ENCODE results near the gene DISC1. TPM values are rescaled to one million over a fixed set of nuclear protein-coding genes. Genes with fewer than 3 reads are reported as not detected.

The DISC1 gene
- total RNA-seq, 1 donor from 2014 or later, result 9.5 TPM

DNA sequence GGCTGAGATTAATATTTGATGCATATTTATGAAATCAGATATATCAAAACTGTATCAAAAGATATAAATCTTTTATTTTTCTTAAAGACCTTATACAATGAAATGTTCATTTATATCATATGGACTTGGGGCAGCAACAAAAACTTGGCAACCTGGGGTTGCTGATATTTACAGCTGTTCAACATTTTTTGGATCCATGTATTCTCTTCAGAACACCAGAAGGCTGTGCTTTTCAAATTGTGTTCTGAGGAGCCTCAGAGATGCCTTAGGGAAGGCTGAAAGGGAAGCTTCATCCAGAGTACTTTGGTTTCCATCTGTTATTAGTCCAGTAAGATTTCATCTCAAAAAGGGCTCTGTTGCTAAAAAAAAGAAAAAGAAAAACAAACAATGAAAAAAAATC is 94.8 kb downstream of the DISC1 start:
- DNase-seq (no peak), ATAC-seq (no peak)
- Histone ChIP-seq H3K27ac (no peak overlapping the region), H3K36me3 (no peaks in the 10 kb centered on the region), H3K4me1 (no peaks in the 10 kb centered on the region), H3K27me3 (no peaks in the 10 kb centered on the region), H3K4me3 (no peak overlapping the region), H3K9me3 (no peaks in the 10 kb centered on the region)
- intact Hi-C loops (cut with DNase I), result no loop called here
- TF ChIP-seq, protein P1, sequence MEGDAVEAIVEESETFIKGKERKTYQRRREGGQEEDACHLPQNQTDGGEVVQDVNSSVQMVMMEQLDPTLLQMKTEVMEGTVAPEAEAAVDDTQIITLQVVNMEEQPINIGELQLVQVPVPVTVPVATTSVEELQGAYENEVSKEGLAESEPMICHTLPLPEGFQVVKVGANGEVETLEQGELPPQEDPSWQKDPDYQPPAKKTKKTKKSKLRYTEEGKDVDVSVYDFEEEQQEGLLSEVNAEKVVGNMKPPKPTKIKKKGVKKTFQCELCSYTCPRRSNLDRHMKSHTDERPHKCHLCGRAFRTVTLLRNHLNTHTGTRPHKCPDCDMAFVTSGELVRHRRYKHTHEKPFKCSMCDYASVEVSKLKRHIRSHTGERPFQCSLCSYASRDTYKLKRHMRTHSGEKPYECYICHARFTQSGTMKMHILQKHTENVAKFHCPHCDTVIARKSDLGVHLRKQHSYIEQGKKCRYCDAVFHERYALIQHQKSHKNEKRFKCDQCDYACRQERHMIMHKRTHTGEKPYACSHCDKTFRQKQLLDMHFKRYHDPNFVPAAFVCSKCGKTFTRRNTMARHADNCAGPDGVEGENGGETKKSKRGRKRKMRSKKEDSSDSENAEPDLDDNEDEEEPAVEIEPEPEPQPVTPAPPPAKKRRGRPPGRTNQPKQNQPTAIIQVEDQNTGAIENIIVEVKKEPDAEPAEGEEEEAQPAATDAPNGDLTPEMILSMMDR (IDR thresholded peaks at IDR 0.05), result no peak

DNA sequence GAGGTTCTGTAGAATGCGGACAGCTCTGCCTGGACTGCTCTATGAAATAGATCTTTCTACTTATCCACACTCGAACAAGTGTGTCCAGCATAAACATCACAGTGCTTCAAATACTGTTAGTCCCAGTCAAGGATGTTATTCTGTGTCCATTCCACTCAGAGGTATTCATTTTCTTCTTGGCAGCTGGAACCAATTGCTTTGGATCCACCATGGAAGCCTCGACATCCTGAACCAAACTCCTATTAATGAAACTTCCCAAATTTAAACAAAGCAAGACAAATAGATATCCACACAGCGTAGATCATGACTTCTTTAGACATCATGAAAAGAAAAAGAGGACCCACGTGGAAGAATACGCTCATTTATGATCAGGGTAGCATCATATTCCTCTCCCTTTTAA is 95.8 kb downstream of the DISC1 start:
- no peak for ATAC-seq
- Histone ChIP-seq H3K36me3 (no peaks in the 10 kb centered on the region), H3K4me3 (no peak overlapping the region), H3K27ac (no peak overlapping the region), H3K9me3 (no peaks in the 10 kb centered on the region), H3K4me1 (no peaks in the 10 kb centered on the region), H3K27me3 (no peaks in the 10 kb centered on the region)
- no peak for DNase-seq
- intact Hi-C loops (cut with DNase I), result no loop called here
- TF ChIP-seq, protein P1 (IDR thresholded peaks at IDR 0.05), result no peak

DNA sequence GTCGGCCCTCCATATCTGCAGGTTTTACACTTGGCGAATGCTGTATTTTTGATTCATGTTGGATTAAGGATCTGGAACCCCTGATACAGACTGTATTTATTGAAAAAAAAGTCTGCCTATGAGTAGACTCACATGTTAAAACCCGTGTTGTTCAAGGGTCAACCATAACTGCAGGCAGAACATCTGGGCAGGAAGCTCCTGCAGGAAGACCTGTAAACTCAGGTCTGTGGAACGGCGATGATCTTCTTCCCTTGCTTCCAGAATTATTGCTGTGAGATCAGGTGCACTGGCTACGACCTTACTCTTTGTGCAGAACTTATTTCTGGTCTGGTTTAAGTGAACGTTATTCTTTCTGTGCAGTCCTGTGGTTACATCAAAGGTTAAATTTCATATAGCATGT is 96.6 kb downstream of the DISC1 start:
- H3K4me3 ChIP-seq, result no peak overlapping the region
- H3K9me3 ChIP-seq, result no peaks in the 10 kb centered on the region
- no peak for DNase-seq
- TF ChIP-seq, protein P1 (IDR thresholded peaks at IDR 0.05), result no peak
- H3K4me1 ChIP-seq, result no peaks in the 10 kb centered on the region
- no peak overlapping the region for H3K27ac ChIP-seq
- no peaks in the 10 kb centered on the region for H3K36me3 ChIP-seq
- intact Hi-C loops (cut with DNase I), result no loop called here
- no peaks in the 10 kb centered on the region for H3K27me3 ChIP-seq
- ATAC-seq, result no peak

DNA sequence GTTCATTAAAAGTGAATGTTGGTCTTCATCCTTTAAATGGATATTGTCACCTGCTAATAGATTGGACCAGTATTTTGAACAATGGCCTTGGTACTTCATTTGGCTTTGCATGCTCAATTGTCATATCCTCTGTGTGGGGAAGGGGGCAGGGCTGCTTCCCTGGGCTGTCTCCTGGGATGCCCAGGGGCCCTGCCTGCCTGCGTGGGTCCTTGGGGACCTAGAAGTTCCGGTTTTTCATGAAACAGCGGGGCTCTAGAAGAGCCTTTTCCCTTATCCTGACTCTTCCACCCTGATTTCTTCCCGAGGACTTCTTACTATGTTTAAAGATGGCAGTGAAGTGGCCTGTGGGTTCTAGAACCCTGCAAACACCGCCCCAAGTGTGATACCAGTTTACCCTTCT is 97.5 kb downstream of the DISC1 start:
- Histone ChIP-seq H3K9me3 (no peaks in the 10 kb centered on the region), H3K36me3 (no peaks in the 10 kb centered on the region), H3K4me3 (no peak overlapping the region), H3K27me3 (no peaks in the 10 kb centered on the region), H3K27ac (no peak overlapping the region), H3K4me1 (no peaks in the 10 kb centered on the region)
- TF ChIP-seq, protein P1 (IDR thresholded peaks at IDR 0.05), result no peak
- intact Hi-C loops (cut with DNase I), result no loop called here
- ATAC-seq (no peak), DNase-seq (no peak)

DNA sequence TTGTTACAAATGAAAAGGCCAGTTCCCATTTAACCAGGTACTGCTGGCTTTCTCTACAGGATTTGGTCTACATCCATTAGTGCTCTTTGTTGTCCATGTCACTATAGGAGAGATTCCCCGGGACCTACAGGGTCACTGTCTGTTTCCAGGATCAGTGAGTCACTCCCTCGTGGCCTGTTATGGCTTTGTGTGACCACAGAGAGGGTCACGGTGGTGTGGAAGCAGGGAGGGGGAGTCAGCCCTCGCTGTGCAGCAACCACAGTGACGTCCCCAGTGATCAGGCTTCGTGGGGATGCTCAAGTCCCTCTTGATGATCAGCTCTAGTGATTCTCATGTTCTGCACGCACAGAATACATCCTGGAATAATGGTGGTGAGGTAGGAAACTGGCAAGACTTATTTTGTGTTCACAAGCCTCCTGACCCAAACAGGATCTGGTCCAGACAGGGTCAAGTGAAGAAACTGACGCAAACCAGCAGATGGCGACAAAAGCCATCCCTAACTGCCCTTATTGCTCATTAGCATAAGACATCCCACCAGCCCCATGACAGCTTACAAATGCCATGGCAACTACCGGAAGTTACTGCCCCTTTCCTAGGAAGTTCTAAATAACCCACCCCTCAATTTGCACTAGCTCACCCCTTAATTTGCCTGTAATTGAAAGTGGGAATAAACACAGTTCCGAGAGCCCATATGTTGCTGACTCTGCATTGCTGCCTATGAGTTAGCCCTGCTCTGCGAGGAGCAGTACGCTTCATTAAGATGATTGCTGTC is 98.5 kb downstream of the DISC1 start:
- Histone ChIP-seq H3K4me1 (no peaks in the 10 kb centered on the region), H3K27me3 (no peaks in the 10 kb centered on the region), H3K27ac (no peak overlapping the region), H3K36me3 (no peaks in the 10 kb centered on the region), H3K9me3 (no peaks in the 10 kb centered on the region), H3K4me3 (no peak overlapping the region)
- intact Hi-C loops (cut with DNase I), result no loop called here
- TF ChIP-seq, protein P1 (IDR thresholded peaks at IDR 0.05), result peak; percentile 37
- DNase-seq (no peak), ATAC-seq (peak; percentile 80)
